Keratinocyte (primary cell): Measurements from ENCODE around the gene PGLYRP4. TPM values are rescaled to one million over a fixed set of nuclear protein-coding genes. Genes with fewer than 3 reads are reported as not detected.

Experiments used
- DNase-seq: peaks from one replicate; pipeline ENCODE4 v3.0.0-alpha.2; 2011; ENCODE audit warnings: low read depth, missing footprints, low spot score
- FAIRE-seq: peaks from 2 replicates; lab custom pipeline; 2011; peaks lifted over from hg19 to GRCh38; lab: Jason Lieb, UNC
- H2AFZ ChIP-seq: 2 replicates; pipeline ENCODE4 v1.6.0; 2012; ENCODE audit warnings: low read length, control low read depth, inconsistent platforms; ENCODE audit not compliant: control insufficient read depth
- H3K27ac ChIP-seq: 2 replicates; pipeline ENCODE4 v1.5.1; 2011; ENCODE audit warnings: low read length; ENCODE audit not compliant: control insufficient read depth, insufficient read depth
- H3K27me3 ChIP-seq: 3 replicates; pipeline ENCODE4 v1.6.0; 2011; ENCODE audit warnings: low read length; ENCODE audit not compliant: control insufficient read depth, insufficient read depth; ENCODE audit errors: extremely low read depth
- H3K36me3 ChIP-seq, 2 experiments: 2 replicates in 1 of 2; 3 replicates in 1 of 2; pipeline ENCODE4 v1.5.1; 2011; ENCODE audit warnings: low read length in 2 of 2, mild to moderate bottlenecking in 1 of 2; ENCODE audit not compliant: control insufficient read depth in 2 of 2, insufficient read depth in 2 of 2; ENCODE audit errors: extremely low read depth in 1 of 2
- H3K4me1 ChIP-seq: 3 replicates; pipeline ENCODE4 v1.5.1; 2011; ENCODE audit warnings: low read length; ENCODE audit not compliant: control insufficient read depth, insufficient read depth; ENCODE audit errors: extremely low read depth
- H3K4me2 ChIP-seq: 3 replicates; pipeline ENCODE4 v1.6.0; 2011; ENCODE audit warnings: low read depth, low read length; ENCODE audit not compliant: control insufficient read depth, insufficient read depth; ENCODE audit errors: extremely low read depth
- H3K4me3 ChIP-seq, 3 experiments: fragments of 200-600 bp in 1 of 3; sonication (generic) in 1 of 3; 2 replicates in 2 of 3; 3 replicates in 1 of 3; pipeline ENCODE4 v1.5.1; 2011 to 2016; ENCODE audit warnings: low read length in 3 of 3, mild to moderate bottlenecking in 3 of 3, control low read depth in 2 of 3, inconsistent platforms in 1 of 3, low read depth in 1 of 3, mixed read lengths in 1 of 3, mixed run types in 1 of 3, moderate library complexity in 1 of 3; ENCODE audit not compliant: control insufficient read depth in 2 of 3, insufficient read depth in 2 of 3; ENCODE audit errors: extremely low read depth in 1 of 3
- H3K79me2 ChIP-seq: 2 replicates; pipeline ENCODE4 v1.6.0; 2012; ENCODE audit warnings: low read length; ENCODE audit not compliant: control insufficient read depth, insufficient read depth
- H3K9ac ChIP-seq: 3 replicates; pipeline ENCODE4 v1.6.0; 2011; ENCODE audit warnings: low read length; ENCODE audit not compliant: control insufficient read depth, insufficient read depth; ENCODE audit errors: extremely low read depth
- H3K9me1 ChIP-seq: 3 replicates; pipeline ENCODE4 v1.6.0; 2011; ENCODE audit warnings: low read length; ENCODE audit not compliant: control insufficient read depth, insufficient read depth; ENCODE audit errors: extremely low read depth
- H3K9me3 ChIP-seq: 2 replicates; pipeline ENCODE4 v1.5.1; 2012; ENCODE audit warnings: low read depth, low read length; ENCODE audit not compliant: control insufficient read depth
- H4K20me1 ChIP-seq: 3 replicates; pipeline ENCODE4 v1.6.0; 2011; ENCODE audit warnings: low read length; ENCODE audit not compliant: control insufficient read depth, insufficient read depth; ENCODE audit errors: extremely low read depth
- EZH2 ChIP-seq: IDR thresholded peaks from one replicate; pipeline ENCODE4 v1.6.1; 2012; ENCODE audit warnings: inconsistent platforms, mild to moderate bottlenecking, low read length, moderate library complexity
- dilution Hi-C: fragments of 300-500 bp; cut with MboI; formaldehyde crosslinking; loops from one replicate; pipeline ENCODE4 v1.7.0; 2020; ENCODE audit warnings: low sequenced_read_pairs; ENCODE audit not compliant: extremely low pct_ligation_motif_present
- polyA plus RNA-seq, 5 experiments: library from polyadenylated mRNA; depleted of rRNA in 3 of 5; stranded (reverse) in 3 of 5; stranded (forward) in 1 of 5; unstranded in 1 of 5; fragments of >200 nt; gene quantifications; 1 replicate in 1 of 5; 2 replicates in 3 of 5; 3 replicates in 1 of 5; pipeline versions ENCODE4 v1.2.1 to v1.2.3, GENCODE V29; 2011 to 2012; ENCODE audit warnings: missing spikeins in 2 of 5, low read depth in 1 of 5, low replicate concordance in 1 of 5
- TF ChIP-seq, protein P1 (sequence below), 3 experiments: IDR thresholded peaks in 1 of 3; conservative IDR thresholded peaks in 1 of 3; optimal IDR thresholded peaks in 1 of 3; 2 replicates in 2 of 3; 3 replicates in 1 of 3; pipeline versions ENCODE3 to v1.5.1; 2011; ENCODE audit warnings: low read length in 3 of 3, mild to moderate bottlenecking in 3 of 3, moderate library complexity in 2 of 3, control low read depth in 1 of 3, inconsistent platforms in 1 of 3; ENCODE audit not compliant: insufficient read depth in 2 of 3; ENCODE audit errors: extremely low read depth in 1 of 3

The PGLYRP4 gene
- polyA plus RNA-seq, 1 donor (not counting 4 experiments of a cell fraction or from before 2014, with no cell fraction given) = 3.8 TPM

DNA sequence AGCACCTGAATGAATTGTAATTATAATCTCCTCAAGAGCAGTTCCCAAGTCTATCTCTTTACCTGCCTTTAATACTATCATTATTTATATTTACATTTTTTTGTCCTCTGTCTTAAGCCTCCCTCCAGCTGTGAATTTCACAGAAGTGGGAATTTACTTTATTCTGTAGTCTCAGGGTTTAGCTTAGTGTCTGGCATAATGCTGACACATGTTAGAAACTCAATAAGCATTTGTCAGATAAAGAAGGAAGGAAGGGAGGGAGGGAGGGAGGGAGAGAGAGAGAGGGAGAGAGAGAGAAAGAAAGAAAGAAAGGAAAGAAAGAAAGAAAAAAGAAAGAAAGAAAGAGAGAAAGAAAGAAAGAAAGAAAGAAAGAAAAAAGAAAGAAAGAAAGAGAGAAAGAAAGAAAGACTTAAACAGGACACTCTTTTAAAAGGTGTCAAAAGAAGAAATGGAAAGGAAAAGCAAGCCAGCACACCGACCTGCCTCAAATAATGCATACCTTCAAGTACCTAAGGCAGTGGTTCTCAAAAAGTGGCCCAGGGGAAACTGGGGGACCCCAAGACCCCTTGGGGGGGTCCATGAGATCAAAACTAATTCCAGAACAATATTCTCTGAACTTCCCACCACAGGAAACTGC is 1.8 kb upstream of the PGLYRP4 start:
- no peak for FAIRE-seq
- H2AFZ ChIP-seq = no peak overlapping the region

DNA sequence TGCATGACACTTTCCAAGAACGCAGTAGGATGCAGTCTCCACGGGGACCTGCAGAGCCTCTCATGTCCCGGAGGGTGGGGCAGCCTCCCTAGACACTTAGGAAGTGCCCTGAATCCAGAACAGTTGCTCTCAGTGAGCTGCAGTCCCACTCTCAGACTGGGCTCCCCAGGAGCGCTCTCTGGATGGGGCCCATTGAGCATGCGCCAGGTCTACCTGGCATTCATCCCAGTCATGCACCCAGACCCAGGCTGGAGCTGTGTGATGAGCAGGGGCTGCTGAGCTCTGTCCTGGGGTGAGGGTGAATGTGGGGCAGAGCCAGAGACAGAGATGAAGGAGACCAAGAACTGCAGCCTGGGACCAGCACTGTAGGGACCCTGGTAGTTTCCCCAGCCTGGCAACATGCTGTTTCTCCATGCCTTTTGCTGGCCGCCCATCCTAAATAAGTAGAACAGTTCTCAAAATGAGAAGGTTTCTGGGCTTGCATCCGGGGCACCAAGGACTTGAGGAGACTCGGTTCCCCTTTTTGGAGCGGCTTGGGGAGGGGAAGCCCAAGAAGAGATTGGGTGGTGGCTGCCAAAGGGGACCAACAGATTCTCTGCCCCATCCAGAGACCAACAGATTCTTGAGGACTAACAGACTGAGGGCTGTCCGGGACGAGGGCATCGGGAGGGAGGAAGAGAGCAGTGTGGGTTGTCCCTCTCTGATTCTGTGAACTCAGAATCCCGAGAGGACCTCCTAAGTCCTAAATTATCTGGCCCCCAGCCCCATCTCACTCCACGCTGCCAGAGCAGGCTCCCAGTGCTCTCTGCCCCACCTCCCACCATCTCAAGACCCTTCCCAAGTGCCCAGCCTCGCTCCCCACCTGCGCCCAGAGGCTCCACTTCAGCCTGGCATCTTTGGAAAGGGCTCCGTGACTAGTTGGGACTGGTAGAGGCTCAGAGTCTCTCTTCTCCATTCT is 1.0 kb upstream of the PGLYRP4 start:
- DNase-seq (no peak), FAIRE-seq (no peak)
- Histone ChIP-seq H3K27ac (no peak overlapping the region), H3K4me2 (no peak overlapping the region), H3K9me1 (no peaks in the 10 kb centered on the region), H3K4me1 (peaks cover 9% of the 10 kb centered on the region), H2AFZ (no peak overlapping the region), H3K9me3 (no peaks in the 10 kb centered on the region), H3K4me3 (no peak overlapping the region), H3K27me3 (peaks cover 3% of the 10 kb centered on the region), H4K20me1 (no peaks in the 10 kb centered on the region), H3K9ac (no peak overlapping the region), H3K36me3 (no peaks in the 10 kb centered on the region), H3K79me2 (no peaks in the 10 kb centered on the region)
- dilution Hi-C loops = loop anchor here (10.0 kb wide), 2 partner anchors 55 to 155 kb away; no protein-coding TSS in a partner anchor
- TF ChIP-seq, protein P1, sequence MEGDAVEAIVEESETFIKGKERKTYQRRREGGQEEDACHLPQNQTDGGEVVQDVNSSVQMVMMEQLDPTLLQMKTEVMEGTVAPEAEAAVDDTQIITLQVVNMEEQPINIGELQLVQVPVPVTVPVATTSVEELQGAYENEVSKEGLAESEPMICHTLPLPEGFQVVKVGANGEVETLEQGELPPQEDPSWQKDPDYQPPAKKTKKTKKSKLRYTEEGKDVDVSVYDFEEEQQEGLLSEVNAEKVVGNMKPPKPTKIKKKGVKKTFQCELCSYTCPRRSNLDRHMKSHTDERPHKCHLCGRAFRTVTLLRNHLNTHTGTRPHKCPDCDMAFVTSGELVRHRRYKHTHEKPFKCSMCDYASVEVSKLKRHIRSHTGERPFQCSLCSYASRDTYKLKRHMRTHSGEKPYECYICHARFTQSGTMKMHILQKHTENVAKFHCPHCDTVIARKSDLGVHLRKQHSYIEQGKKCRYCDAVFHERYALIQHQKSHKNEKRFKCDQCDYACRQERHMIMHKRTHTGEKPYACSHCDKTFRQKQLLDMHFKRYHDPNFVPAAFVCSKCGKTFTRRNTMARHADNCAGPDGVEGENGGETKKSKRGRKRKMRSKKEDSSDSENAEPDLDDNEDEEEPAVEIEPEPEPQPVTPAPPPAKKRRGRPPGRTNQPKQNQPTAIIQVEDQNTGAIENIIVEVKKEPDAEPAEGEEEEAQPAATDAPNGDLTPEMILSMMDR (optimal IDR thresholded peaks at IDR 0.05 in 1 of 3, IDR thresholded peaks at IDR 0.05 in 1 of 3, conservative IDR thresholded peaks at IDR 0.05 in 1 of 3; ENCODE audit: extremely low read depth in 1 of 3, insufficient read depth in 2 of 3, low read length in 3 of 3) = no peak
- TF ChIP-seq EZH2 = no peak

More for the DNA sequence above, 1.8 kb upstream of the PGLYRP4 start:
- TF ChIP-seq, protein P1 (optimal IDR thresholded peaks at IDR 0.05 in 1 of 3, IDR thresholded peaks at IDR 0.05 in 1 of 3, conservative IDR thresholded peaks at IDR 0.05 in 1 of 3; ENCODE audit: extremely low read depth in 1 of 3, insufficient read depth in 2 of 3, low read length in 3 of 3) = no peak
- no peak for TF ChIP-seq EZH2
- Histone ChIP-seq H3K4me3 (no peak overlapping the region), H3K4me2 (no peak overlapping the region), H3K27ac (no peak overlapping the region), H3K9me1 (no peaks in the 10 kb centered on the region), H3K4me1 (peaks cover 9% of the 10 kb centered on the region), H3K27me3 (peaks cover 3% of the 10 kb centered on the region), H3K9ac (no peak overlapping the region), H3K79me2 (no peaks in the 10 kb centered on the region), H3K9me3 (no peaks in the 10 kb centered on the region), H3K36me3 (no peaks in the 10 kb centered on the region), H4K20me1 (no peaks in the 10 kb centered on the region)
- DNase-seq = no peak
- dilution Hi-C loops = loop anchor here (10.0 kb wide), 2 partner anchors 54 to 154 kb away; no protein-coding TSS in a partner anchor
